Right lobe of liver (tissue), 4 donors: Measurements from ENCODE around the gene MXD4.

Experiments used
- POLR2A ChIP-seq: fragments of 450-650 bp; IDR thresholded peaks from one replicate; pipeline ENCODE4 v1.6.1; 2017; ENCODE audit warnings: antibody characterized with exemption, mild to moderate bottlenecking
- TF ChIP-seq, protein P1 (sequence below), 4 donors: fragments of 200-600 bp in 3 of 4; fragments of 450-650 bp in 1 of 4; IDR thresholded peaks; one replicate each; pipeline versions ENCODE4 v1.5.1 to v1.8.0; 2016 to 2022; ENCODE audit warnings: antibody characterized with exemption in 4 of 4, mild to moderate bottlenecking in 2 of 4
- donor health status: DM: no; HTN: no; CAD: no.
- donor health status: DM: no; HTN: no; CAD: no.
- donor health status: DM: no; HTN: yes; CAD: no.

DNA sequence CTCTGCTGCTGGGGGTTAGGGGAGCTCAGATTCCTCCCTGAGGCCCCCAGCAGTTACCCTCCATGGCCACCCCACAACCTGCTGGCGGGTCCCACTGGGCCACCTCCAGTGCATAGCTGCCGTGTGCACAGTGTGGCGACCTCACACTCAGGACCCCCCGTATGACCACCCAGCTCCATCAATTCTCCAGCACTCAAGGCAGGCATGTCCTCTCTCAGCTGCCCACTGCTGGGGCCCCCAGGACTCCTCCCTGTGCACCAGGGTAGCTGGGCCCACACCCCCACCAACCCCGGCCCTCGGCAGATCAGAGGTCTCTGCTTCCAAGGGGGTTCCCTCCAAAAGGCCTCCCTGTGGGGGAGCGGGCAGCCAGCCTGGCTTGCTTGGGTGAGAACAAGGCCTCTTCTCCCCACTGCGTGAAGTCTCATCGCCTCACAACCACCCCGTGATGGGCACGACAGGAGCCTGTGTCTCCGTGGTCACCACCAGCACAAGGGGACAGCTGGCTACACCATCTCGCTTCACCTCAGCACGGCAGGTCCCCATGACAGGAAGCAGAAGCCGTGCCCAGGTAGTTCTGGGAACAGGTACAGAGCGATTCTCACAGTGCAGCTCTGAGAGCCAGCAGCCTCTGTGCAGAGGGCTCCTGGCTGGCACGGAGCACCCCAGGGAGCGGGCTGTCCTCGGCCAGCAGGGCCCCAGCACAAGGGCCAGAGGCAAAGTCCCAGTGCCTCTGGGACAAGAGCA is 15.4 kb downstream of the MXD4 start:
- TF ChIP-seq, protein P1, sequence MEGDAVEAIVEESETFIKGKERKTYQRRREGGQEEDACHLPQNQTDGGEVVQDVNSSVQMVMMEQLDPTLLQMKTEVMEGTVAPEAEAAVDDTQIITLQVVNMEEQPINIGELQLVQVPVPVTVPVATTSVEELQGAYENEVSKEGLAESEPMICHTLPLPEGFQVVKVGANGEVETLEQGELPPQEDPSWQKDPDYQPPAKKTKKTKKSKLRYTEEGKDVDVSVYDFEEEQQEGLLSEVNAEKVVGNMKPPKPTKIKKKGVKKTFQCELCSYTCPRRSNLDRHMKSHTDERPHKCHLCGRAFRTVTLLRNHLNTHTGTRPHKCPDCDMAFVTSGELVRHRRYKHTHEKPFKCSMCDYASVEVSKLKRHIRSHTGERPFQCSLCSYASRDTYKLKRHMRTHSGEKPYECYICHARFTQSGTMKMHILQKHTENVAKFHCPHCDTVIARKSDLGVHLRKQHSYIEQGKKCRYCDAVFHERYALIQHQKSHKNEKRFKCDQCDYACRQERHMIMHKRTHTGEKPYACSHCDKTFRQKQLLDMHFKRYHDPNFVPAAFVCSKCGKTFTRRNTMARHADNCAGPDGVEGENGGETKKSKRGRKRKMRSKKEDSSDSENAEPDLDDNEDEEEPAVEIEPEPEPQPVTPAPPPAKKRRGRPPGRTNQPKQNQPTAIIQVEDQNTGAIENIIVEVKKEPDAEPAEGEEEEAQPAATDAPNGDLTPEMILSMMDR (IDR thresholded peaks at IDR 0.05): no peak
- TF ChIP-seq POLR2A: no peak
